Gastrocnemius medialis (tissue), 4 donors: ENCODE data around the gene SERINC2.
A peak's percentile ranks its signal among the peaks of the same experiment; 100 is the strongest.

Experiments used
- POLR2A ChIP-seq, 2 donors: fragments of 450-650 bp; IDR thresholded peaks; one replicate each; pipeline ENCODE4 v1.6.1; 2017; ENCODE audit warnings: antibody characterized with exemption in 2 of 2, mild to moderate bottlenecking in 2 of 2, moderate library complexity in 2 of 2
- TF ChIP-seq, protein P1 (sequence below), 5 experiments: fragments of 450-650 bp in 3 of 5; fragments of 200-600 bp in 2 of 5; sonication (generic) in 2 of 5; IDR thresholded peaks in 4 of 5; conservative IDR thresholded peaks in 1 of 5; 1 replicate in 4 of 5; 2 replicates in 1 of 5; pipeline ENCODE4 v1.5.1; 2016 to 2019; ENCODE audit warnings: antibody characterized with exemption in 5 of 5, mild to moderate bottlenecking in 3 of 5, moderate library complexity in 3 of 5

DNA sequence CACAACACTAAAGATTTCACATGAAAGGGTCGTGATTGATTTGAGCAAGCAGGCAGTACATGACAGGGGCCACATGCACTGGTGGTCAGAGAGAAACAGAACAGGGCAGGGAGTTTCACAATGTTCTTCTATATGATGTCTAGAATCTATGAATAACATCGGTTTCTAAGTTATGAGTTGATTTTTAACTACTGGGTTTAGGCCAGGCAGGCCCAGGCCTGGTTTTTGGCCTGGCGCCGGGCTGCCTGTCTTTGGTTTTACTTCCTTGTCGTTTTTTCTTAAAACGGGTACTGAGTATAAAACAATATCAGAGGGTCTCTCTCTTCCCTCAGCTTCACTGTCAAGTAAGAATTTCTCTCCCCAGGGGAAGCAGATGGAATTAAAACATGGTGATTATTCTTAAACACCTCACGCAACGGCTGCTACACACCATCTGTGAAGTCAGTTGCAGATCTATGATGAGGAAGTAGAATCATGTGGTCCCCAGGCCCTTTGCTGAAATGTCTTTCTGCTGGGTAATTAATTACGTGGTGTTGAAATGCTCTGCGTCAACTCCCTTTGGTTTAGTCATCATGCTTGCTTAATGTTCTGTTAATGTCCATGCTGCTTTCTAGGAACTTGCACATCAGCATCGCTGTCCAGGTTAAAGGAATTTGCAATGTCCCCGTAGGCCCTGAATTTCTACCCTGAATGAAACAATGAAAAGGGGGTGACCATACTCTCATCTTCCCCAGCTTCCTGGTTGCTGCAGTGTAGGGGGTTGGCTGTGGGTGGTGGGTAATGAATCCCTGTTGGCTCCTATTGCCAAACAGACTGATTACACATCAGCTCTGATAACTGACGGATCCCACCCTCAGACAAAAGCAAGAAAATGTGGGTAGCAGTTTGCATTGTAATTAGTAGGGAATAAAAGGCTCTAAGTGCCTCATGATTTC lies 70.3 kb downstream of the SERINC2 start:
- TF ChIP-seq POLR2A (IDR thresholded peaks at IDR 0.05), result peak in 1 of 2 donors; percentile 23
- TF ChIP-seq, protein P1, sequence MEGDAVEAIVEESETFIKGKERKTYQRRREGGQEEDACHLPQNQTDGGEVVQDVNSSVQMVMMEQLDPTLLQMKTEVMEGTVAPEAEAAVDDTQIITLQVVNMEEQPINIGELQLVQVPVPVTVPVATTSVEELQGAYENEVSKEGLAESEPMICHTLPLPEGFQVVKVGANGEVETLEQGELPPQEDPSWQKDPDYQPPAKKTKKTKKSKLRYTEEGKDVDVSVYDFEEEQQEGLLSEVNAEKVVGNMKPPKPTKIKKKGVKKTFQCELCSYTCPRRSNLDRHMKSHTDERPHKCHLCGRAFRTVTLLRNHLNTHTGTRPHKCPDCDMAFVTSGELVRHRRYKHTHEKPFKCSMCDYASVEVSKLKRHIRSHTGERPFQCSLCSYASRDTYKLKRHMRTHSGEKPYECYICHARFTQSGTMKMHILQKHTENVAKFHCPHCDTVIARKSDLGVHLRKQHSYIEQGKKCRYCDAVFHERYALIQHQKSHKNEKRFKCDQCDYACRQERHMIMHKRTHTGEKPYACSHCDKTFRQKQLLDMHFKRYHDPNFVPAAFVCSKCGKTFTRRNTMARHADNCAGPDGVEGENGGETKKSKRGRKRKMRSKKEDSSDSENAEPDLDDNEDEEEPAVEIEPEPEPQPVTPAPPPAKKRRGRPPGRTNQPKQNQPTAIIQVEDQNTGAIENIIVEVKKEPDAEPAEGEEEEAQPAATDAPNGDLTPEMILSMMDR (IDR thresholded peaks at IDR 0.05 in 4 of 5, conservative IDR thresholded peaks at IDR 0.05 in 1 of 5), result no peak
